BLaER1 (cell line): ENCODE measurements around the gene TTYH2.

ENCODE experiments used
- H3K27ac ChIP-seq: shearing (Covaris generic); formaldehyde crosslinking; 2 replicates; pipeline ENCODE4 v1.8.1; 2022
- H3K27me3 ChIP-seq: shearing (Covaris generic); formaldehyde crosslinking; 2 replicates; pipeline ENCODE4 v1.8.1; 2022
- H3K36me3 ChIP-seq: shearing (Covaris generic); formaldehyde crosslinking; 2 replicates; pipeline ENCODE4 v1.8.1; 2022
- H3K4me1 ChIP-seq: shearing (Covaris generic); formaldehyde crosslinking; 2 replicates; pipeline ENCODE4 v1.8.1; 2022
- H3K4me2 ChIP-seq: shearing (Covaris generic); formaldehyde crosslinking; 2 replicates; pipeline ENCODE4 v1.8.1; 2022
- H3K4me3 ChIP-seq: shearing (Covaris generic); formaldehyde crosslinking; 2 replicates; pipeline ENCODE4 v1.8.1; 2022
- H3K9ac ChIP-seq: shearing (Covaris generic); formaldehyde crosslinking; 2 replicates; pipeline ENCODE4 v1.8.1; 2022
- H3K9me3 ChIP-seq: shearing (Covaris generic); formaldehyde crosslinking; 2 replicates; pipeline ENCODE4 v1.8.1; 2022
- H4K20me1 ChIP-seq: shearing (Covaris generic); formaldehyde crosslinking; 2 replicates; pipeline ENCODE4 v1.8.1; 2022
- Cebpa-rat ChIP-seq: shearing (Covaris generic); IDR thresholded peaks from 2 replicates; pipeline ENCODE4 v1.8.1; 2022

TTYH2 gene

GRCh38 chr17:74220219-74220618 lies 6.8 kb downstream of the TTYH2 start:
- no peak for TF ChIP-seq Cebpa-rat
- Histone ChIP-seq H4K20me1 (peaks cover 62% of the 10 kb centered on the region; the same call in 1 of the 2 replicates), H3K4me1 (peaks cover 27% of the 10 kb centered on the region), H3K36me3 (peaks cover 28% of the 10 kb centered on the region; the same call in 1 of the 2 replicates), H3K27me3 (no peaks in the 10 kb centered on the region), H3K27ac (no peak overlapping the region), H3K4me3 (no peak overlapping the region), H3K9me3 (no peaks in the 10 kb centered on the region), H3K4me2 (no peak overlapping the region), H3K9ac (no peak overlapping the region)

- Histone ChIP-seq H3K4me2 (no peak overlapping the region), H3K4me3 (no peak overlapping the region), H3K4me1 (peaks cover 17% of the 10 kb centered on the region), H4K20me1 (peaks cover 60% of the 10 kb centered on the region), H3K27me3 (no peaks in the 10 kb centered on the region), H3K9me3 (no peaks in the 10 kb centered on the region), H3K9ac (no peak overlapping the region), H3K27ac (no peak overlapping the region), H3K36me3 (peaks cover 36% of the 10 kb centered on the region; the same call in 1 of the 2 replicates)
- no peak for TF ChIP-seq Cebpa-rat
Measured at GRCh38 chr17:74220946-74221818, 7.8 kb downstream of the TTYH2 start.

GRCh38 chr17:74222399-74222798 lies 9.0 kb downstream of the TTYH2 start:
- Histone ChIP-seq H3K9me3 (no peaks in the 10 kb centered on the region), H3K4me2 (no peak overlapping the region), H3K36me3 (peaks cover 41% of the 10 kb centered on the region; the same call in 1 of the 2 replicates), H3K4me1 (peaks cover 5% of the 10 kb centered on the region), H3K27me3 (no peaks in the 10 kb centered on the region), H3K27ac (no peak overlapping the region), H3K4me3 (no peak overlapping the region), H3K9ac (no peak overlapping the region), H4K20me1 (peaks cover 58% of the 10 kb centered on the region)
- TF ChIP-seq Cebpa-rat = no peak

- H3K36me3 ChIP-seq = peaks cover 43% of the 10 kb centered on the region; the same call in 1 of the 2 replicates
- H3K4me2 ChIP-seq = no peak overlapping the region
- no peak for TF ChIP-seq Cebpa-rat
- peaks cover 47% of the 10 kb centered on the region for H4K20me1 ChIP-seq
- no peak overlapping the region for H3K9ac ChIP-seq
- no peaks in the 10 kb centered on the region for H3K27me3 ChIP-seq
- no peak overlapping the region for H3K27ac ChIP-seq
- H3K9me3 ChIP-seq = no peaks in the 10 kb centered on the region
- no peak overlapping the region for H3K4me3 ChIP-seq
- no peaks in the 10 kb centered on the region for H3K4me1 ChIP-seq
Measured at GRCh38 chr17:74223901-74224300, 10.5 kb downstream of the TTYH2 start.

- Histone ChIP-seq H3K9me3 (no peaks in the 10 kb centered on the region), H3K36me3 (peaks cover 55% of the 10 kb centered on the region; the same call in 1 of the 2 replicates), H3K27ac (no peak overlapping the region), H3K4me1 (no peaks in the 10 kb centered on the region), H3K4me3 (no peak overlapping the region), H4K20me1 (peaks cover 43% of the 10 kb centered on the region), H3K27me3 (no peaks in the 10 kb centered on the region), H3K9ac (no peak overlapping the region), H3K4me2 (no peak overlapping the region)
- no peak for TF ChIP-seq Cebpa-rat
Measured at GRCh38 chr17:74224959-74225725, 11.8 kb downstream of the TTYH2 start.

- no peak overlapping the region for H3K4me3 ChIP-seq
- peaks cover 66% of the 10 kb centered on the region for H3K36me3 ChIP-seq
- no peaks in the 10 kb centered on the region for H3K27me3 ChIP-seq
- H3K9me3 ChIP-seq = no peaks in the 10 kb centered on the region
- no peaks in the 10 kb centered on the region for H3K4me1 ChIP-seq
- peaks cover 32% of the 10 kb centered on the region for H4K20me1 ChIP-seq
- no peak overlapping the region for H3K27ac ChIP-seq
- TF ChIP-seq Cebpa-rat = no peak
- H3K9ac ChIP-seq = no peak overlapping the region
- H3K4me2 ChIP-seq = no peak overlapping the region
Measured at GRCh38 chr17:74226252-74226651, 12.9 kb downstream of the TTYH2 start.

- no peak overlapping the region for H3K9ac ChIP-seq
- no peak overlapping the region for H3K4me2 ChIP-seq
- peaks cover 73% of the 10 kb centered on the region for H3K36me3 ChIP-seq
- no peaks in the 10 kb centered on the region for H3K27me3 ChIP-seq
- H3K4me1 ChIP-seq = no peaks in the 10 kb centered on the region
- H3K9me3 ChIP-seq = no peaks in the 10 kb centered on the region
- peaks cover 20% of the 10 kb centered on the region for H4K20me1 ChIP-seq
- TF ChIP-seq Cebpa-rat = no peak
- H3K4me3 ChIP-seq = no peak overlapping the region
- no peak overlapping the region for H3K27ac ChIP-seq
Measured at GRCh38 chr17:74227271-74228080, 14.1 kb downstream of the TTYH2 start.

GRCh38 chr17:74228306-74228978 lies 15.1 kb downstream of the TTYH2 start:
- Histone ChIP-seq H3K9ac (no peak overlapping the region), H3K36me3 (peaks cover 73% of the 10 kb centered on the region), H3K9me3 (no peaks in the 10 kb centered on the region), H3K4me2 (no peak overlapping the region), H3K27me3 (no peaks in the 10 kb centered on the region), H3K4me1 (peaks cover 2% of the 10 kb centered on the region), H4K20me1 (peaks cover 22% of the 10 kb centered on the region), H3K27ac (no peak overlapping the region), H3K4me3 (no peak overlapping the region)
- no peak for TF ChIP-seq Cebpa-rat

GRCh38 chr17:74230896-74231295 lies 17.5 kb downstream of the TTYH2 start:
- Histone ChIP-seq H3K9me3 (no peaks in the 10 kb centered on the region), H3K4me1 (peaks cover 26% of the 10 kb centered on the region), H3K4me2 (no peak overlapping the region), H3K4me3 (no peak overlapping the region), H3K27me3 (no peaks in the 10 kb centered on the region), H4K20me1 (peaks cover 17% of the 10 kb centered on the region), H3K27ac (no peak overlapping the region), H3K9ac (no peak overlapping the region), H3K36me3 (peaks cover 49% of the 10 kb centered on the region)
- TF ChIP-seq Cebpa-rat = no peak
